GM12878 (cell line): ENCODE measurements around the gene FOXD2. TPM values are rescaled to one million over a fixed set of nuclear protein-coding genes. Genes with fewer than 3 reads are reported as not detected.

Experiments used
- ATAC-seq: fragments of 200-7000 bp; cut with Tn5 transposase; 3 replicates; pipeline ENCODE4 v1.9.1; 2020; ENCODE audit warnings: mild to moderate bottlenecking, moderate library complexity
- BruUV-seq: library from RNA; stranded (reverse); fragments of 400-500 nt; replicated peaks from 2 replicates; lab custom pipeline; 2021; lab: Mats Ljungman, UMichigan
- CTCF ChIA-PET: fragments of 300-600 bp; sonication (Branson Sonifier 250); formaldehyde crosslinking; extraction: SDS; loops from one replicate; lab custom pipeline; 2021; ENCODE audit warnings: inconsistent platforms; lab: Yijun Ruan, JAX
- POLR2A ChIA-PET: fragments of 350-600 bp; formaldehyde crosslinking; extraction: SDS; loops from one replicate; lab custom pipeline; 2021; ENCODE audit warnings: inconsistent platforms; lab: Charles Lee
- RAD21 ChIA-PET: fragments of 300-600 bp; sonication (Branson Sonifier 250); formaldehyde crosslinking; loops from one replicate; lab custom pipeline; 2023; ENCODE audit warnings: antibody characterized with exemption; ENCODE audit not compliant: unreplicated experiment; lab: Charles Lee
- SMC1A ChIA-PET: fragments of 300-600 bp; sonication (Branson Sonifier 250); formaldehyde crosslinking; loops from one replicate; lab custom pipeline; 2023; ENCODE audit not compliant: unreplicated experiment, uncharacterized antibody; lab: Charles Lee
- DNase-seq: peaks from one replicate; pipeline ENCODE4 v3.0.0-alpha.2; 2011; ENCODE audit warnings: low read depth, low spot score
- FAIRE-seq: peaks from 3 replicates; lab custom pipeline; 2011; peaks lifted over from hg19 to GRCh38; lab: Jason Lieb, UNC
- H2AFZ ChIP-seq: 2 replicates; pipeline ENCODE4 v1.6.0; 2011; ENCODE audit warnings: low read depth, low read length, control low read depth; ENCODE audit not compliant: control insufficient read depth
- H3K27ac ChIP-seq: 2 replicates; pipeline ENCODE4 v1.5.1; 2011; ENCODE audit warnings: control low read depth; ENCODE audit not compliant: control insufficient read depth, insufficient read depth
- H3K27me3 ChIP-seq, 2 experiments: replicated peaks in 1 of 2; 2 replicates each; pipeline versions ENCODE4 v1.6.0 to v1.6.1; 2011; ENCODE audit warnings: low read length in 1 of 2; ENCODE audit not compliant: control insufficient read depth in 2 of 2, insufficient read depth in 2 of 2
- H3K36me3 ChIP-seq, 2 experiments: 2 replicates each; pipeline ENCODE4 v1.5.1; 2011; ENCODE audit warnings: low read length in 1 of 2; ENCODE audit not compliant: control insufficient read depth in 2 of 2, insufficient read depth in 2 of 2
- H3K4me1 ChIP-seq: 2 replicates; pipeline ENCODE4 v1.6.1; 2011; ENCODE audit warnings: mild to moderate bottlenecking, low read length, moderate library complexity, mixed read lengths; ENCODE audit not compliant: control insufficient read depth, insufficient read depth
- H3K4me2 ChIP-seq: 2 replicates; pipeline ENCODE4 v1.6.0; 2011; ENCODE audit warnings: control low read depth; ENCODE audit not compliant: control insufficient read depth, insufficient read depth
- H3K4me3 ChIP-seq: fragments of 200-600 bp; sonication (generic); 2 replicates; pipeline ENCODE4 v1.5.1; 2016
- H3K79me2 ChIP-seq: 2 replicates; pipeline ENCODE4 v1.6.0; 2011; ENCODE audit warnings: low read length; ENCODE audit not compliant: control insufficient read depth, insufficient read depth
- H3K9ac ChIP-seq: 2 replicates; pipeline ENCODE4 v1.8.0; 2011; ENCODE audit warnings: low read length, control low read depth, mixed read lengths; ENCODE audit not compliant: control insufficient read depth, insufficient read depth
- H3K9me3 ChIP-seq: replicated peaks from 3 replicates; pipeline ENCODE4 v1.5.1; 2011; ENCODE audit warnings: mild to moderate bottlenecking, low read length; ENCODE audit not compliant: control insufficient read depth, insufficient read depth
- H4K20me1 ChIP-seq: 2 replicates; pipeline ENCODE4 v1.6.0; 2011; ENCODE audit not compliant: control insufficient read depth, insufficient read depth
- BACH1 ChIP-seq: fragments of 450-650 bp; IDR thresholded peaks from 2 replicates; pipeline ENCODE4 v1.6.1; 2017; ENCODE audit warnings: mild to moderate bottlenecking, borderline replicate concordance
- CEBPB ChIP-seq, 2 experiments: fragments of 150-350 bp in 1 of 2; IDR thresholded peaks; 2 replicates each; pipeline ENCODE4 v1.6.1; 2012 to 2014; ENCODE audit warnings: low read depth in 2 of 2, low read length in 2 of 2, borderline replicate concordance in 1 of 2, inconsistent platforms in 1 of 2
- JUNB ChIP-seq: IDR thresholded peaks from 2 replicates; pipeline ENCODE4 v1.6.1; 2016; ENCODE audit warnings: antibody characterized with exemption, mild to moderate bottlenecking
- NFYB ChIP-seq: IDR thresholded peaks from 2 replicates; pipeline ENCODE4 v1.6.1; 2011; ENCODE audit warnings: low read depth, mild to moderate bottlenecking, low read length, improper control_type of control experiment, moderate library complexity; ENCODE audit not compliant: insufficient read depth
- POU2F2 ChIP-seq: IDR thresholded peaks from 3 replicates; pipeline ENCODE4 v1.6.1; 2011; ENCODE audit warnings: low read depth, mild to moderate bottlenecking, low read length, borderline replicate concordance
- RBBP5 ChIP-seq: fragments of 200-600 bp; sonication (generic); conservative IDR thresholded peaks from 2 replicates; pipeline ENCODE4 v1.6.1; 2016
- SPI1 ChIP-seq: IDR thresholded peaks from 2 replicates; pipeline ENCODE4 v1.6.1; 2011; ENCODE audit warnings: low read depth, mild to moderate bottlenecking, low read length, moderate library complexity, borderline replicate concordance; ENCODE audit not compliant: insufficient read depth
- YY1 ChIP-seq: IDR thresholded peaks from 2 replicates; pipeline ENCODE4 v1.6.1; 2011; ENCODE audit warnings: low read depth, mild to moderate bottlenecking, low read length
- WGBS: methylation state at CpG from one replicate; pipeline ENCODE4 v1.1.6; 2016; ENCODE audit warnings: low lambda C conversion rate; ENCODE audit not compliant: insufficient replicate concordance, insufficient coverage; ENCODE audit errors: missing lambda C conversion rate; 5-methylcytosine and 5-hydroxymethylcytosine counted together
- in situ Hi-C: fragments of 300-500 bp; cut with MboI; formaldehyde crosslinking; loops from 9 replicates; pipeline ENCODE4 v1.14.3; 2018; ENCODE audit warnings: mixed read lengths
- intact Hi-C: fragments of 100-400 bp; cut with micrococcal nuclease; formaldehyde crosslinking; loops from one replicate; pipeline ENCODE4 v1.14.2; 2022; ENCODE audit not compliant: unreplicated experiment
- polyA plus RNA-seq, 11 experiments: library from polyadenylated mRNA; depleted of rRNA in 4 of 11; unstranded in 6 of 11; stranded (reverse) in 5 of 11; fragments of >200 nt; fragmentation: Nextera tagmentation in 4 of 11; fragmentation: Illumina TruSeq in 1 of 11; extraction: Ambion mirVana in 4 of 11; extraction: Trizol in 1 of 11; gene quantifications; 1 replicate in 1 of 11; 2 replicates in 10 of 11; pipeline versions ENCODE4 v1.2.1 to v1.2.3, GENCODE V29; 2011 to 2016; ENCODE audit warnings: inconsistent platforms in 2 of 11, missing spikeins in 2 of 11, low read depth in 1 of 11
- total RNA-seq, 4 experiments: library from RNA; depleted of rRNA in 3 of 4; stranded (reverse); fragments of >200 nt in 3 of 4; fragmentation: Illumina TruSeq in 1 of 4; extraction: Trizol in 1 of 4; gene quantifications; 2 replicates each; pipeline versions ENCODE4 v1.2.1 to v1.2.3, GENCODE V29; 2013 to 2021
- TF ChIP-seq, protein P1 (sequence below): IDR thresholded peaks from 2 replicates; pipeline ENCODE4 v1.6.1; 2012; ENCODE audit warnings: low read depth, low read length, improper control_type of control experiment

Gene FOXD2
- total and polyA plus RNA-seq, 10 of the 15 experiments (the other 5 are each of a cell fraction or from before 2014, with no cell fraction given) = under 0.01 to 0.27 (median 0.04) TPM; not detected in 1

DNA sequence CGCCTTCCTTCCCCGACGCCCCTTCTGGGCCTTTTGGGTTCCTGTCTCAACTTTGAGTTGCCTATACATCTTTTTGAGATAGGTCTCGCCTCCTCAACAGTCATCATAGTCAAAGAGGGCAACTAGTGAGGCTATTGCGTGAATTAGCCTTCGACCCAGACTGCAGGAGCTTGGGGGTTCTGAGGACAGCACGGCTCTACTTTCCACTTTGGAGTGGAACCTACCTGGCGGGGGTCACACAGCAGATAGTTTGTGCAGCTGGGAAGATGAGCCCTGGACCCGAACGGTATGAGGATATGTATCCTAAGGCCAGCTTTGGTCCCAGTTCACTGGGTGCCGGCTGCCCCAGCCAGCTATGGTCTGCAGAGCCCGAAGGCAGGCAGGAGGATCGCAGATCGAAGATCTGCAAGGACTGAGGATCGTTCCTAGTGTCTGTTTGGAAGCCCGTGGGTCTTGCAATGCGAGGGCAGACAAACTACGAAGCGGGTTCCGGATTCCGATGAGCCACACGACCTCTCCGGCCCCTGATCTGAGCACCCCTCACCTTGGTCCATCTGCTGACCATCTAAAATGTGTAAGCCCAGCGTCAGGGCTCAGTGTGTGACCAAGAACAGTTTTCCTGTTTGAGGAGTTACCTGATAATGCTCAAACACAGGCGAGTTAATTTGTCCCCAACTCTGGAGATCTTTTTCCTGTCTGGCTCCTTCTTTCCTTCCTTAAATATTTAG is 8.1 kb downstream of the FOXD2 start:
- ATAC-seq = no peak
- intact Hi-C loops (no loop called here), in situ Hi-C loops (no loop called here)

More for the DNA sequence above, 8.1 kb downstream of the FOXD2 start:
- H3K9ac ChIP-seq = no peak overlapping the region
- 22% methylated on average over 22 of the region's 25 CpGs for WGBS
- DNase-seq = no peak
- SMC1A ChIA-PET = interaction anchor here (1.4 kb wide), 1 partner anchor 11 kb away, joined by 3 read pairs; no protein-coding TSS in a partner anchor
- no peak overlapping the region for H2AFZ ChIP-seq
- CTCF ChIA-PET = interaction anchor here (1.2 kb wide), 1 partner anchor 8 kb away, joined by 6 read pairs; the partner anchor contains the start of gene FOXD2
- H3K79me2 ChIP-seq = no peaks in the 10 kb centered on the region
- no peak overlapping the region for H3K4me2 ChIP-seq
- H3K4me3 ChIP-seq = no peak overlapping the region
- H4K20me1 ChIP-seq = no peaks in the 10 kb centered on the region
- no TSS peak for BruUV-seq
- POLR2A ChIA-PET = no interaction called here
- no peak for FAIRE-seq
- peaks cover 35 to 39% of the 10 kb centered on the region in 2 experiments for H3K27me3 ChIP-seq
- H3K4me1 ChIP-seq = no peaks in the 10 kb centered on the region; the same call in 1 of the 2 replicates
- H3K27ac ChIP-seq = no peak overlapping the region
- no peaks in the 10 kb centered on the region; the same call in 2 of the 3 replicates for H3K9me3 ChIP-seq
- RAD21 ChIA-PET = no interaction called here
- H3K36me3 ChIP-seq = no peaks in the 10 kb centered on the region
- TF ChIP-seq JUNB (no peak), POU2F2 (no peak), YY1 (no peak), NFYB (no peak), SPI1 (no peak), RBBP5 (no peak), BACH1 (no peak), CEBPB (IDR thresholded peaks at IDR 0.05; ENCODE audit: borderline replicate concordance in 1 of 2, low read depth in 2 of 2, low read length in 2 of 2) (no peak)
- TF ChIP-seq, protein P1, sequence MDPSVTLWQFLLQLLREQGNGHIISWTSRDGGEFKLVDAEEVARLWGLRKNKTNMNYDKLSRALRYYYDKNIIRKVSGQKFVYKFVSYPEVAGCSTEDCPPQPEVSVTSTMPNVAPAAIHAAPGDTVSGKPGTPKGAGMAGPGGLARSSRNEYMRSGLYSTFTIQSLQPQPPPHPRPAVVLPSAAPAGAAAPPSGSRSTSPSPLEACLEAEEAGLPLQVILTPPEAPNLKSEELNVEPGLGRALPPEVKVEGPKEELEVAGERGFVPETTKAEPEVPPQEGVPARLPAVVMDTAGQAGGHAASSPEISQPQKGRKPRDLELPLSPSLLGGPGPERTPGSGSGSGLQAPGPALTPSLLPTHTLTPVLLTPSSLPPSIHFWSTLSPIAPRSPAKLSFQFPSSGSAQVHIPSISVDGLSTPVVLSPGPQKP = no peak
